HEK293 (cell line): ENCODE data around the gene AP2A1.
"Not testable (repeated sequence)": the region's sequence is repeated elsewhere in the genome, so short reads cannot be mapped to it uniquely, and the experiment has no call there.

ENCODE experiments used
- CTCF ChIA-PET: fragments of 350-600 bp; formaldehyde crosslinking; extraction: SDS; loops from one replicate; lab custom pipeline; 2021; ENCODE audit warnings: antibody characterized with exemption; lab: Yijun Ruan, JAX
- POLR2A ChIA-PET: fragments of 300-600 bp; formaldehyde crosslinking; extraction: SDS; loops from one replicate; lab custom pipeline; 2020; ENCODE audit warnings: antibody characterized with exemption, inconsistent platforms; lab: Yijun Ruan, JAX
- H3K27ac ChIP-seq: fragments of 200-500 bp; sonication (Bioruptor generic); 2 replicates; pipeline ENCODE4 v1.5.1; 2014; ENCODE audit warnings: low read depth, low read length, control low read depth, inconsistent platforms; ENCODE audit errors: extremely low read depth
- H3K36me3 ChIP-seq, 2 experiments: fragments of 200-500 bp in 1 of 2; sonication (Bioruptor generic) in 1 of 2; 1 replicate in 1 of 2; 2 replicates in 1 of 2; pipeline ENCODE4 v1.5.1; 2014 to 2017; ENCODE audit warnings: inconsistent platforms in 2 of 2, low read length in 2 of 2; ENCODE audit not compliant: control insufficient read depth in 2 of 2, insufficient read depth in 1 of 2
- H3K4me1 ChIP-seq: fragments of 200-500 bp; sonication (Bioruptor generic); 2 replicates; pipeline ENCODE4 v1.5.1; 2014; ENCODE audit warnings: mild to moderate bottlenecking, low read length, inconsistent platforms; ENCODE audit not compliant: control insufficient read depth, insufficient read depth
- H3K4me3 ChIP-seq: 2 replicates; pipeline ENCODE4 v1.5.1; 2011; ENCODE audit warnings: low read depth, mild to moderate bottlenecking, control low read depth, low read length, moderate library complexity
- H3K9me3 ChIP-seq: fragments of 200-500 bp; sonication (Bioruptor generic); 2 replicates; pipeline ENCODE4 v1.5.1; 2014; ENCODE audit warnings: low read depth, low read length, inconsistent platforms; ENCODE audit not compliant: control insufficient read depth, insufficient read depth
- GLI4 ChIP-seq: fragments of 450-650 bp; formaldehyde crosslinking; IDR thresholded peaks from 2 replicates; pipeline ENCODE4 v1.5.1; 2016; ENCODE audit warnings: missing biosample characterization, missing genetic modification characterization
- KLF10 ChIP-seq: fragments of 450-650 bp; IDR thresholded peaks from 2 replicates; pipeline ENCODE4 v1.5.1; 2018; ENCODE audit warnings: missing biosample characterization, mild to moderate bottlenecking, missing genetic modification characterization
- MZF1 ChIP-seq: fragments of 450-650 bp; formaldehyde crosslinking; IDR thresholded peaks from 2 replicates; pipeline ENCODE4 v1.5.1; 2017; ENCODE audit warnings: missing biosample characterization, missing genetic modification characterization, borderline replicate concordance
- SCRT2 ChIP-seq: fragments of 450-650 bp; formaldehyde crosslinking; IDR thresholded peaks from 2 replicates; pipeline ENCODE4 v1.5.1; 2016; ENCODE audit warnings: missing biosample characterization, missing genetic modification characterization
- SETDB1 ChIP-seq: IDR thresholded peaks from one replicate; pipeline ENCODE4 v1.6.1; 2017; ENCODE audit warnings: mild to moderate bottlenecking, low read length, moderate library complexity, mixed read lengths; ENCODE audit not compliant: insufficient read length
- TCF7L2 ChIP-seq: IDR thresholded peaks from 2 replicates; pipeline ENCODE4 v1.6.1; 2011; ENCODE audit warnings: low read depth, mild to moderate bottlenecking, inconsistent platforms, low read length, moderate library complexity, borderline replicate concordance
- TRIM28 ChIP-seq: IDR thresholded peaks from 2 replicates; pipeline ENCODE4 v1.6.1; 2011; ENCODE audit warnings: low read length, control low read depth, borderline replicate concordance
- ZFP3 ChIP-seq: fragments of 450-650 bp; formaldehyde crosslinking; IDR thresholded peaks from 2 replicates; pipeline ENCODE4 v1.5.1; 2016; ENCODE audit warnings: low read depth, missing biosample characterization, missing genetic modification characterization
- ZFP69B ChIP-seq: fragments of 450-650 bp; formaldehyde crosslinking; IDR thresholded peaks from 2 replicates; pipeline ENCODE4 v1.5.1; 2016; ENCODE audit warnings: missing biosample characterization, missing genetic modification characterization
- ZNF112 ChIP-seq: fragments of 450-650 bp; formaldehyde crosslinking; IDR thresholded peaks from 2 replicates; pipeline ENCODE4 v1.5.0; 2017; ENCODE audit warnings: missing biosample characterization, missing genetic modification characterization
- ZNF133 ChIP-seq: fragments of 450-650 bp; formaldehyde crosslinking; IDR thresholded peaks from 2 replicates; pipeline ENCODE4 v1.5.1; 2016; ENCODE audit warnings: missing biosample characterization, missing genetic modification characterization
- ZNF2 ChIP-seq: fragments of 450-650 bp; formaldehyde crosslinking; IDR thresholded peaks from 2 replicates; pipeline ENCODE4 v1.5.1; 2016; ENCODE audit warnings: missing biosample characterization, missing genetic modification characterization
- ZNF223 ChIP-seq: fragments of 450-650 bp; formaldehyde crosslinking; IDR thresholded peaks from 2 replicates; pipeline ENCODE4 v1.5.1; 2016; ENCODE audit warnings: missing biosample characterization, missing genetic modification characterization
- ZNF292 ChIP-seq: fragments of 450-650 bp; formaldehyde crosslinking; IDR thresholded peaks from 2 replicates; pipeline ENCODE4 v1.5.1; 2016; ENCODE audit warnings: low read depth, missing biosample characterization, missing genetic modification characterization, borderline replicate concordance
- ZNF311 ChIP-seq: fragments of 450-650 bp; formaldehyde crosslinking; IDR thresholded peaks from 2 replicates; pipeline ENCODE4 v1.5.1; 2017; ENCODE audit warnings: missing biosample characterization, missing genetic modification characterization, borderline replicate concordance
- ZNF394 ChIP-seq: fragments of 450-650 bp; formaldehyde crosslinking; IDR thresholded peaks from 2 replicates; pipeline ENCODE4 v1.5.1; 2016; ENCODE audit warnings: missing biosample characterization, missing genetic modification characterization, mild to moderate bottlenecking, moderate library complexity, borderline replicate concordance
- ZNF423 ChIP-seq: fragments of 450-650 bp; formaldehyde crosslinking; IDR thresholded peaks from 2 replicates; pipeline ENCODE4 v1.5.1; 2016; ENCODE audit warnings: missing biosample characterization, missing genetic modification characterization
- ZNF621 ChIP-seq: fragments of 450-650 bp; formaldehyde crosslinking; IDR thresholded peaks from 2 replicates; pipeline ENCODE4 v1.5.1; 2017; ENCODE audit warnings: missing biosample characterization, missing genetic modification characterization
- ZNF639 ChIP-seq: fragments of 450-650 bp; formaldehyde crosslinking; IDR thresholded peaks from 2 replicates; pipeline ENCODE4 v1.5.1; 2016; ENCODE audit warnings: missing biosample characterization, missing genetic modification characterization
- ZNF660 ChIP-seq: fragments of 450-650 bp; IDR thresholded peaks from 2 replicates; pipeline ENCODE4 v1.5.1; 2018; ENCODE audit warnings: missing biosample characterization, mild to moderate bottlenecking, missing genetic modification characterization
- ZNF670 ChIP-seq: fragments of 450-650 bp; formaldehyde crosslinking; IDR thresholded peaks from 2 replicates; pipeline ENCODE4 v1.5.1; 2016; ENCODE audit warnings: missing biosample characterization, missing genetic modification characterization, low read depth
- ZNF830 ChIP-seq: fragments of 450-650 bp; IDR thresholded peaks from 2 replicates; pipeline ENCODE4 v1.5.0; 2018; ENCODE audit warnings: missing biosample characterization, missing genetic modification characterization, low read depth, mild to moderate bottlenecking, moderate library complexity
- ZSCAN5A ChIP-seq: fragments of 450-650 bp; formaldehyde crosslinking; IDR thresholded peaks from 2 replicates; pipeline ENCODE4 v1.5.1; 2016; ENCODE audit warnings: missing biosample characterization, missing genetic modification characterization
- TF ChIP-seq, protein P1 (sequence below): fragments of 450-650 bp; formaldehyde crosslinking; optimal IDR thresholded peaks from 2 replicates; pipeline ENCODE3; 2016; ENCODE audit warnings: missing biosample characterization, mild to moderate bottlenecking, missing genetic modification characterization

The AP2A1 gene

DNA sequence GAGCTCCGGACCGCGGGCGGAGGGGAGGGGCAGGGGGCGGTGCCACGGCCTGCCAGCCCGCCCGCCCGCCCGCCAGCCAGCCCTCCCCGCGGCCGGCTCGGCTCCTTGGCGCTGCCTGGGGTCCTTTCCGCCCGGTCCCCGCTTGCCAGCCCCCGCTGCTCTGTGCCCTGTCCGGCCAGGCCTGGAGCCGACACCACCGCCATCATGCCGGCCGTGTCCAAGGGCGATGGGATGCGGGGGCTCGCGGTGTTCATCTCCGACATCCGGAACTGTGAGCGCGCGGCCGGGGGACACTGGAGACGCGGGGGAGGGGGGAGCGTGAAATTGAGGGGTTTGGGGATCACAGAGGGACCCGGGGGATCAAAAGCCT is at the start of gene AP2A1 (continued):
- no peak for TF ChIP-seq ZSCAN5A (tag by site-specific recombination)

DNA sequence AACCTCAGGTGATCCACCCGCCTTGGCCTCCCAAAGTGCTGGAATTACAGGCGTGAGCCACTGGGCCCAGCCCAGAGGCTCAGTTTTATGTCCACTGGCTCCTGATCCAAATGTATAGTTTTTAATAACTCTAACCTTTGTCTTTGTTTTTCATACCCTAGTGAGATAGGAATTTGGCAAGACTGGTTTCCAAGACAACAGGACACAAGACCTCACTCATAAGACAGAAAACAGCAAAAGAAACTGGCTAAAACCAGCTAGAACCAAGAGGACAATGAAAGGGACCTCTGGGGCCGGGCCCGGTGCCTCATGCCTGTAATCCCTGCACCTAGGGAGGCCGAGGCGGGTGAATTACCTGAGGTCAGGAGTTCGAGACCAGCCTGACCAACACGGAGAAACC is 48.3 kb upstream of the AP2A1 start:
- no peaks in the 10 kb centered on the region for H3K4me1 ChIP-seq
- H3K36me3 ChIP-seq: no peaks in the 10 kb centered on the region
- TF ChIP-seq SCRT2 (tag by site-specific recombination) (no peak), ZNF112 (tag by site-specific recombination) (no peak), ZNF292 (no peak), GLI4 (tag by site-specific recombination) (no peak), ZNF670 (tag by site-specific recombination) (no peak), TCF7L2 (no peak), ZNF223 (tag by site-specific recombination) (no peak)
- TF ChIP-seq, protein P1, sequence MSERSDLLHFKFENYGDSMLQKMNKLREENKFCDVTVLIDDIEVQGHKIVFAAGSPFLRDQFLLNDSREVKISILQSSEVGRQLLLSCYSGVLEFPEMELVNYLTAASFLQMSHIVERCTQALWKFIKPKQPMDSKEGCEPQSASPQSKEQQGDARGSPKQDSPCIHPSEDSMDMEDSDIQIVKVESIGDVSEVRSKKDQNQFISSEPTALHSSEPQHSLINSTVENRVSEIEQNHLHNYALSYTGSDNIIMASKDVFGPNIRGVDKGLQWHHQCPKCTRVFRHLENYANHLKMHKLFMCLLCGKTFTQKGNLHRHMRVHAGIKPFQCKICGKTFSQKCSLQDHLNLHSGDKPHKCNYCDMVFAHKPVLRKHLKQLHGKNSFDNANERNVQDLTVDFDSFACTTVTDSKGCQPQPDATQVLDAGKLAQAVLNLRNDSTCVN (tag by site-specific recombination): no peak
- CTCF ChIA-PET: interaction anchor here (0.6 to 3.6 kb wide), 12 partner anchors 9 to 260 kb away, joined by 3 to 18 read pairs (median 6); no protein-coding TSS in a partner anchor
- no peak overlapping the region for H3K4me3 ChIP-seq
- H3K27ac ChIP-seq: no peak overlapping the region
- H3K9me3 ChIP-seq: no peaks in the 10 kb centered on the region
- POLR2A ChIA-PET: interaction anchor here (0.8 to 0.9 kb wide), 2 partner anchors 94 to 139 kb away, joined by 3 read pairs; no protein-coding TSS in a partner anchor

DNA sequence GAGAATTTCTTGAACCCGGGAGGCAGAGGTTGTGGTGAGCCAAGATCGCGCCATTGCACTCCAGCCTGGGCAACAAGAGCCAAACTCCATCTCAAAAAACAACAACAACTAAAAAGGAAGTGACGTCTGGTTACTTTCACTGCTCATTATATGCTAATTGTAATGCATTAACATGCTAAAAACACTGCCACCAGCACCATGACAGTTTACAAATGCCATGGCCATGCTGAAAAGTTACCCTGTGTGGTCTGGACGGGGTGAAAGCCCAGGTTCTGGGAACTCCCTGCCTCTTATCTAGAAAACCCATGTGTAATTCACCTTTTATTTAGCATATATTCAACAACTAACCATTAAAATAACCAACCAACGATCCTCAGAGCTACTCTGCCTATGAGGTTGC is 47.8 kb upstream of the AP2A1 start:
- H3K9me3 ChIP-seq: no peaks in the 10 kb centered on the region
- CTCF ChIA-PET: interaction anchor here (0.6 to 3.6 kb wide), 3 partner anchors 9 to 220 kb away, joined by 4 to 15 read pairs (median 13); no protein-coding TSS in a partner anchor
- POLR2A ChIA-PET: interaction anchor here (0.8 kb wide), 1 partner anchor 139 kb away, joined by 3 read pairs; no protein-coding TSS in a partner anchor
- H3K36me3 ChIP-seq: no peaks in the 10 kb centered on the region
- no peak overlapping the region for H3K27ac ChIP-seq
- H3K4me1 ChIP-seq: no peaks in the 10 kb centered on the region
- TF ChIP-seq ZNF423 (tag by site-specific recombination) (no peak), ZNF133 (tag by site-specific recombination) (no peak), TCF7L2 (no peak), ZNF639 (no peak), ZFP69B (tag by site-specific recombination) (no peak), KLF10 (no peak), ZNF830 (no peak), ZNF394 (no peak), TRIM28 (no peak), ZFP3 (no peak), ZNF2 (no peak), ZNF311 (no peak), MZF1 (no peak), ZNF660 (tag by site-specific recombination) (no peak), ZNF621 (tag by site-specific recombination) (no peak), SETDB1 (no peak)
- TF ChIP-seq, all 188 proteins: peak for 0
- no peak overlapping the region for H3K4me3 ChIP-seq

- ChIA-PET POLR2A (interaction anchor here (0.6 kb wide), 2 partner anchors 655 to 804 kb away, joined by 4 read pairs; no protein-coding TSS in a partner anchor), CTCF (interaction anchor here (0.6 kb wide), 1 partner anchor 219 kb away, joined by 4 read pairs; no protein-coding TSS in a partner anchor)
- not testable (repeated sequence) for H3K4me1 ChIP-seq, H3K36me3 ChIP-seq, H3K9me3 ChIP-seq, H3K4me3 ChIP-seq, H3K27ac ChIP-seq
Measured at GRCh38 chr19:49719420-49719819, 47.4 kb upstream of the AP2A1 start.
